Hair follicle dermal papilla cell (primary cell): ENCODE measurements around the gene SPANXN2. TPM values are rescaled to one million over a fixed set of nuclear protein-coding genes. Genes with fewer than 3 reads are reported as not detected.

Source experiments
- total RNA-seq: library from RNA; depleted of rRNA; stranded (reverse); fragments of >200 nt; gene quantifications from 2 replicates; pipeline ENCODE4 v1.2.3, GENCODE V29; 2012

Gene SPANXN2, protein sequence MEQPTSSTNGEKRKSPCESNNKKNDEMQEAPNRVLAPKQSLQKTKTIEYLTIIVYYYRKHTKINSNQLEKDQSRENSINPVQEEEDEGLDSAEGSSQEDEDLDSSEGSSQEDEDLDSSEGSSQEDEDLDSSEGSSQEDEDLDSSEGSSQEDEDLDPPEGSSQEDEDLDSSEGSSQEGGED
- not detected in 2 replicates for total RNA-seq

GRCh38 chrX:143720652-143721051, at the start of gene SPANXN2:
TSS of gene SPANXN2 (minus strand) at chrX:143720752. CDS start at chrX:143720668, 84 bp downstream.

Other genes with a start within 250 kb of the SPANXN2 start
- not detected in 2 replicates for gene SPANXN3, start 203.3 kb downstream of the SPANXN2 start, total RNA-seq
- gene SLITRK4, start 84.7 kb downstream of the SPANXN2 start, total RNA-seq = 0.61 and 0.97 TPM in 2 replicates
- not detected in 2 replicates for gene UBE2NL, start 163.3 kb upstream of the SPANXN2 start, total RNA-seq